Esophagus (tissue), 2 donors: ENCODE measurements around the gene TUBE1. TPM values are rescaled to one million over a fixed set of nuclear protein-coding genes. Genes with fewer than 3 reads are reported as not detected.

Experiments
- H3K27ac ChIP-seq, 2 donors: one replicate each; pipeline ENCODE4 v1.5.1; 2013; ENCODE audit warnings: low read depth in 2 of 2, mild to moderate bottlenecking in 2 of 2, inconsistent platforms in 1 of 2, low read length in 1 of 2, moderate library complexity in 1 of 2
- H3K27me3 ChIP-seq, 2 donors: one replicate each; pipeline ENCODE4 v1.6.1; 2013; ENCODE audit warnings: low read length in 2 of 2, control low read depth in 1 of 2, mild to moderate bottlenecking in 1 of 2; ENCODE audit not compliant: insufficient read depth in 2 of 2, control insufficient read depth in 1 of 2
- H3K36me3 ChIP-seq, 2 donors: one replicate each; pipeline ENCODE4 v1.6.1; 2013; ENCODE audit warnings: low read length in 1 of 2; ENCODE audit not compliant: control insufficient read depth in 2 of 2, insufficient read depth in 2 of 2
- H3K4me1 ChIP-seq, 2 donors: one replicate each; pipeline ENCODE4 v1.6.1; 2013; ENCODE audit warnings: low read length in 1 of 2; ENCODE audit not compliant: control insufficient read depth in 2 of 2, insufficient read depth in 2 of 2
- H3K4me3 ChIP-seq, 2 donors: one replicate each; pipeline ENCODE4 v1.5.1; 2013; ENCODE audit warnings: low read length in 2 of 2, mild to moderate bottlenecking in 2 of 2, low read depth in 1 of 2, moderate library complexity in 1 of 2
- H3K9me3 ChIP-seq, 2 donors: one replicate each; pipeline ENCODE4 v1.6.1; 2013; ENCODE audit warnings: mild to moderate bottlenecking in 2 of 2, low read depth in 1 of 2, low read length in 1 of 2, moderate library complexity in 1 of 2; ENCODE audit not compliant: control insufficient read depth in 2 of 2, insufficient read depth in 1 of 2
- WGBS, 2 donors: extraction: QIAGEN DNeasy Blood & Tissue Kit; methylation state at CpG; one replicate each; pipeline ENCODE4 v1.1.7; 2013; 5-methylcytosine and 5-hydroxymethylcytosine counted together
- polyA plus RNA-seq, 2 donors: library from polyadenylated mRNA; stranded (reverse); fragments of 200-250 nt; gene quantifications; one replicate each; pipeline ENCODE4 v1.2.3, GENCODE V29; 2013
- donor health status: healthy with polysubstance abuse.
- donor health status: Bipolar disorder and iron deficiency.

TUBE1 gene
- polyA plus RNA-seq, 2 donors: 6.7 to 8.3 TPM

- H3K36me3 ChIP-seq: no peaks in the 10 kb centered on the region
- no peaks in the 10 kb centered on the region for H3K4me1 ChIP-seq
- no peaks in the 10 kb centered on the region for H3K9me3 ChIP-seq
- no peak overlapping the region for H3K4me3 ChIP-seq
- H3K27me3 ChIP-seq: no peaks in the 10 kb centered on the region
- no peak overlapping the region for H3K27ac ChIP-seq
- 41% methylated on average over 3 of the region's 3 CpGs for WGBS, 2 donors
These were observed 56.2 kb downstream of the TUBE1 start for GRCh38 chr6:112030961-112031660.

- H3K4me1 ChIP-seq: no peaks in the 10 kb centered on the region
- no peaks in the 10 kb centered on the region for H3K27me3 ChIP-seq
- H3K9me3 ChIP-seq: no peaks in the 10 kb centered on the region
- WGBS, 2 donors: 59 to 67% methylated on average over 7 of the region's 7 CpGs
- H3K4me3 ChIP-seq: no peak overlapping the region
- no peaks in the 10 kb centered on the region for H3K36me3 ChIP-seq
- H3K27ac ChIP-seq: peak overlapping the region; percentile 11 to 51
These were observed 56.9 kb downstream of the TUBE1 start for GRCh38 chr6:112030206-112030960.

- Histone ChIP-seq H3K4me3 (no peak overlapping the region), H3K27ac (peak overlapping the region in 1 of 2 donors; percentile 20), H3K36me3 (no peaks in the 10 kb centered on the region), H3K9me3 (no peaks in the 10 kb centered on the region), H3K4me1 (no peaks in the 10 kb centered on the region), H3K27me3 (no peaks in the 10 kb centered on the region)
- 78 to 81% methylated on average over 15 of the region's 15 CpGs for WGBS, 2 donors
These were observed 58.0 kb downstream of the TUBE1 start for GRCh38 chr6:112029045-112029822.

GRCh38 chr6:112027942-112028674 is 59.2 kb downstream of the TUBE1 start:
- Histone ChIP-seq H3K36me3 (no peaks in the 10 kb centered on the region), H3K27me3 (no peaks in the 10 kb centered on the region), H3K9me3 (peaks cover 2% of the 10 kb centered on the region in 2 donors), H3K27ac (no peak overlapping the region), H3K4me1 (no peaks in the 10 kb centered on the region), H3K4me3 (no peak overlapping the region)
- WGBS, 2 donors: 59 to 69% methylated on average over 3 of the region's 3 CpGs

- no peak overlapping the region for H3K27ac ChIP-seq
- H3K9me3 ChIP-seq: peaks cover 2% of the 10 kb centered on the region in 2 donors
- H3K4me1 ChIP-seq: no peaks in the 10 kb centered on the region
- H3K4me3 ChIP-seq: no peak overlapping the region
- H3K27me3 ChIP-seq: no peaks in the 10 kb centered on the region
- H3K36me3 ChIP-seq: no peaks in the 10 kb centered on the region
- 93% methylated on average over 4 of the region's 4 CpGs for WGBS, 2 donors
These were observed 60.3 kb downstream of the TUBE1 start for GRCh38 chr6:112026933-112027332.

GRCh38 chr6:112024464-112024863 is 62.8 kb downstream of the TUBE1 start:
- Histone ChIP-seq H3K4me3 (no peak overlapping the region), H3K27ac (no peak overlapping the region), H3K27me3 (no peaks in the 10 kb centered on the region), H3K4me1 (no peaks in the 10 kb centered on the region), H3K36me3 (no peaks in the 10 kb centered on the region), H3K9me3 (peaks cover 2% of the 10 kb centered on the region in 2 donors)
- WGBS, 2 donors: 95 to 97% methylated on average over 4 of the region's 4 CpGs

GRCh38 chr6:112022749-112023148 is 64.5 kb downstream of the TUBE1 start:
- no peaks in the 10 kb centered on the region for H3K4me1 ChIP-seq
- H3K27ac ChIP-seq: no peak overlapping the region
- H3K4me3 ChIP-seq: no peak overlapping the region
- H3K27me3 ChIP-seq: no peaks in the 10 kb centered on the region
- peaks cover 2% of the 10 kb centered on the region in 2 donors for H3K9me3 ChIP-seq
- H3K36me3 ChIP-seq: no peaks in the 10 kb centered on the region

GRCh38 chr6:112021691-112022310 is 65.5 kb downstream of the TUBE1 start:
- Histone ChIP-seq H3K27ac (no peak overlapping the region), H3K36me3 (no peaks in the 10 kb centered on the region), H3K4me1 (no peaks in the 10 kb centered on the region), H3K27me3 (no peaks in the 10 kb centered on the region), H3K4me3 (no peak overlapping the region), H3K9me3 (peaks cover 2% of the 10 kb centered on the region in 2 donors)
- 48 to 52% methylated on average over 6 of the region's 6 CpGs for WGBS, 2 donors
